MM.1S (cell line): ENCODE measurements around the gene AKAP13.

Experiments used
- EZH2 ChIP-seq: fragments of 300-600 bp; sonication (generic); optimal IDR thresholded peaks from 2 replicates; pipeline ENCODE3; 2017; ENCODE audit warnings: low read depth, mild to moderate bottlenecking, antibody characterized with exemption, low read length, mixed read lengths
- EZH2phosphoT487 ChIP-seq: fragments of 300-600 bp; sonication (generic); IDR thresholded peaks from 2 replicates; pipeline ENCODE4 v1.6.1; 2018; ENCODE audit warnings: antibody characterized with exemption, low read length

- no peak for TF ChIP-seq EZH2phosphoT487
- no peak for TF ChIP-seq EZH2
Observed at GRCh38 chr15:85781099-85781498, 400.7 kb downstream of the AKAP13 start.
